ENCODE measurements around the gene ARHGEF26. TPM values are rescaled to one million over a fixed set of nuclear protein-coding genes. Genes with fewer than 3 reads are reported as not detected.

Gene ARHGEF26
- total and polyA plus RNA-seq, 12 donors: 0.74 to 2.3 (median 1.1) TPM

DNA sequence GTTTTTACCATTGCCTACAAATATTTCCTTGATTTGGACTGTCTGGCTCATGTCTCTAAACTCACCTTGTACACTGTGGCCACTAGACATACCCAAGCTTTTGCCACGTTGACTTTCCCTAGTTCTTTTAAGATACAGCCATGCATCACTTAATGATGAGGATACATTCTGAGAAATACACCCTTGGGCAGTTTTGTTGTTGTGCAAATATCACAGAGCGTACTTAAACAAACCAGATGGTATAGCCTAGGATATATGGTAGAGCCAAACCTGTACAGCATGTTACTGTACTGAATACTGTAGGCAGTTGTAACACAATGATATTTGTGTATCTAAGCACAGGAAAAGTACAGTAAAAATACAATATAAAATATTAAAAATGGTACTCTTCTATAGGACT is 5.5 kb downstream of the ARHGEF26 start:
- ATAC-seq (no peak), DNase-seq (no peak)
- peaks cover 0 to 32% (median 6%) of the 10 kb centered on the region in 7 donors for H3K27me3 ChIP-seq
- no peak overlapping the region for H3K4me3 ChIP-seq
- H3K9me3 ChIP-seq: no peaks in the 10 kb centered on the region
- no peak overlapping the region for H3K27ac ChIP-seq
- peaks cover 0 to 25% (median 9%) of the 10 kb centered on the region in 9 donors for H3K4me1 ChIP-seq
- WGBS, 2 donors: 91 to 96% methylated on average over 2 of the region's 2 CpGs
- intact Hi-C loops (cut with DNase I): loop anchor here in 2 of 10 donors (10.0 kb wide), 1 partner anchor 128 kb away; no protein-coding TSS in a partner anchor
- TF ChIP-seq, protein P1, sequence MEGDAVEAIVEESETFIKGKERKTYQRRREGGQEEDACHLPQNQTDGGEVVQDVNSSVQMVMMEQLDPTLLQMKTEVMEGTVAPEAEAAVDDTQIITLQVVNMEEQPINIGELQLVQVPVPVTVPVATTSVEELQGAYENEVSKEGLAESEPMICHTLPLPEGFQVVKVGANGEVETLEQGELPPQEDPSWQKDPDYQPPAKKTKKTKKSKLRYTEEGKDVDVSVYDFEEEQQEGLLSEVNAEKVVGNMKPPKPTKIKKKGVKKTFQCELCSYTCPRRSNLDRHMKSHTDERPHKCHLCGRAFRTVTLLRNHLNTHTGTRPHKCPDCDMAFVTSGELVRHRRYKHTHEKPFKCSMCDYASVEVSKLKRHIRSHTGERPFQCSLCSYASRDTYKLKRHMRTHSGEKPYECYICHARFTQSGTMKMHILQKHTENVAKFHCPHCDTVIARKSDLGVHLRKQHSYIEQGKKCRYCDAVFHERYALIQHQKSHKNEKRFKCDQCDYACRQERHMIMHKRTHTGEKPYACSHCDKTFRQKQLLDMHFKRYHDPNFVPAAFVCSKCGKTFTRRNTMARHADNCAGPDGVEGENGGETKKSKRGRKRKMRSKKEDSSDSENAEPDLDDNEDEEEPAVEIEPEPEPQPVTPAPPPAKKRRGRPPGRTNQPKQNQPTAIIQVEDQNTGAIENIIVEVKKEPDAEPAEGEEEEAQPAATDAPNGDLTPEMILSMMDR (IDR thresholded peaks at IDR 0.05): no peak
- H3K36me3 ChIP-seq: peaks cover 0 to 12% (median 0%) of the 10 kb centered on the region in 9 donors

DNA sequence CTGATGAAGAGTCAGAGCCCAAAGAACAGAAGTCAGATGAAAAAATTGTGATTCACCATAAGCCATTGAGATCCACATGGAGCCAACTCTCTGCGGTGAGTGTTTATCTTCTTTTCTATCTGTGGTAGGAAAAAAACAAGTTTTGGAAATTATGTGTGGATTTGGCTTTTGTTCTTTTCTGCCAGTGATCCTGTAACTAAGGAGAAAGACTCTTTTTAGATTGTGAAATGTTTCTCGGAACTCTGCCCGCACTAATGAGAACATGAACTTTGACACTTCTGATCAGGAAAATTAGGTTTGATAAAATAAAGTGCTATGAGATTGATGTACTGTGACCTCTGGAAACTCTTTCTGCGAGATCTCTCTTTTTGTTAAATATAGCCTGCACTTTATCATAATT is 8.4 kb downstream of the ARHGEF26 start:
- 94 to 95% methylated on average over 4 of the region's 4 CpGs for WGBS, 2 donors
- TF ChIP-seq, protein P1 (IDR thresholded peaks at IDR 0.05): no peak
- intact Hi-C loops (cut with DNase I): loop anchor here in 2 of 10 donors (10.0 kb wide), 1 partner anchor 125 kb away; no protein-coding TSS in a partner anchor
- Histone ChIP-seq H3K4me1 (peaks cover 0 to 11% (median 0%) of the 10 kb centered on the region in 9 donors), H3K27ac (no peak overlapping the region), H3K36me3 (peaks cover 0 to 12% (median 0%) of the 10 kb centered on the region in 9 donors), H3K4me3 (no peak overlapping the region), H3K9me3 (no peaks in the 10 kb centered on the region), H3K27me3 (peaks cover 0 to 3% (median 0%) of the 10 kb centered on the region in 7 donors)
- DNase-seq (no peak), ATAC-seq (no peak)

DNA sequence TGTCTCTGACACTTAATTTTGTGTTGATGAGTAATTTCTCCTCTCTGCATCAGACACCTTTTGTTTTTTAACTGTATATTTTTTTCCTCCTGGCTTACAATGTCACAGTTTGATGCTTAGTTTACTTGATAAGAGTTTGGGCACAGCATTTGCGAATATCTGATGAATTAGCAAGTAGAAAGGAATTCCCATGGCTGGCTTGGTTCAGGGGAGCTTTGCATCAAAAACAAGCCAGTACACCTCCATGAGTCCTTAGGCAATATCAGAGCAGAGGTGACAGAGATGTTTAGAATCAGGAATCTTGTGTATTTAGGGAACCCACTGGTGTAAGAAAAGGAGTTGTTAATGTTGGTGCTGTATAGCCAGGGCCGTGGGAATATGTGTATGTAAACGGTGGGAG is 9.3 kb downstream of the ARHGEF26 start:
- ATAC-seq (no peak), DNase-seq (no peak)
- TF ChIP-seq, protein P1 (IDR thresholded peaks at IDR 0.05): no peak
- no peak overlapping the region for H3K27ac ChIP-seq
- 86 to 94% methylated on average over 3 of the region's 3 CpGs for WGBS, 2 donors
- peaks cover 0 to 12% (median 0%) of the 10 kb centered on the region in 9 donors for H3K36me3 ChIP-seq
- peaks cover 0 to 4% (median 0%) of the 10 kb centered on the region in 9 donors for H3K4me1 ChIP-seq
- no peaks in the 10 kb centered on the region for H3K27me3 ChIP-seq
- H3K4me3 ChIP-seq: no peak overlapping the region
- intact Hi-C loops (cut with DNase I): no loop called here
- H3K9me3 ChIP-seq: no peaks in the 10 kb centered on the region

DNA sequence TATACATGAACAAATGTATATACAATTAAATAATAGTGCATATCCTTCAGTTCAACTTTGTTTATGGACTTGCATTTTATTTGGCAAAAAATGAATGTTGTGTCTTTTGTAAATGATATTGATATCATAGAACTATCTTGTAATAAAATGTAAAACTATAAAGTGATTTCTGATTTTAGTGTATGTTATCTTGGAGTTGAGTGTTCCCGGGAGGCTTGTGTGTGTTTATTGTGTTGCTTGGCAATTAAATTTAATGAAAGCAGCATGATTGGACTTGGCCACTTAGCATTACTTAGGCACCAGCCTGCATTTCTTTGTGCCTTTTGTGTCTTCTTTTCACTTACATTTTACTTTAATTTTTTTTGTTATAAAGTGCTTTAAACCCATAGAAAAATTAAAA is 10.6 kb downstream of the ARHGEF26 start:
- peaks cover 0 to 12% (median 0%) of the 10 kb centered on the region in 9 donors for H3K36me3 ChIP-seq
- H3K27ac ChIP-seq: no peak overlapping the region
- TF ChIP-seq, protein P1 (IDR thresholded peaks at IDR 0.05): no peak
- H3K9me3 ChIP-seq: no peaks in the 10 kb centered on the region
- H3K4me1 ChIP-seq: no peaks in the 10 kb centered on the region
- ATAC-seq (no peak), DNase-seq (no peak)
- no peak overlapping the region for H3K4me3 ChIP-seq
- 29 to 59% methylated on average over 1 of the region's 1 CpG for WGBS, 2 donors
- H3K27me3 ChIP-seq: no peaks in the 10 kb centered on the region
- intact Hi-C loops (cut with DNase I): no loop called here
